Kidney capillary endothelial cell (primary cell): ENCODE measurements around the gene CAMK2D.

Experiments used
- DNase-seq: peaks from one replicate; pipeline ENCODE4 v3.0.0-alpha.2; 2018; ENCODE audit warnings: low spot score

The CAMK2D gene

GRCh38 chr4:113438596-113438995, 322.9 kb downstream of the CAMK2D start:
- DNase-seq = no peak

- DNase-seq = no peak
Measured at GRCh38 chr4:113437129-113437528, 324.4 kb downstream of the CAMK2D start.

- DNase-seq = peak; percentile 28
Measured at GRCh38 chr4:113436360-113436759, 325.2 kb downstream of the CAMK2D start.

GRCh38 chr4:113435893-113436292, 325.6 kb downstream of the CAMK2D start:
- peak; percentile 50 for DNase-seq

GRCh38 chr4:113434247-113434587, 327.3 kb downstream of the CAMK2D start:
- no peak for DNase-seq

GRCh38 chr4:113433536-113434246, 327.8 kb downstream of the CAMK2D start:
- DNase-seq = no peak

GRCh38 chr4:113433116-113433515, 328.4 kb downstream of the CAMK2D start:
- DNase-seq = no peak

GRCh38 chr4:113423631-113424030, 337.9 kb downstream of the CAMK2D start:
- DNase-seq = no peak

GRCh38 chr4:113420938-113421337, 340.6 kb downstream of the CAMK2D start:
- DNase-seq = no peak

GRCh38 chr4:113419631-113420030, 341.9 kb downstream of the CAMK2D start:
- no peak for DNase-seq

GRCh38 chr4:113411496-113411938, 350.0 kb downstream of the CAMK2D start:
- no peak for DNase-seq

- DNase-seq = no peak
Measured at GRCh38 chr4:113410686-113411085, 350.9 kb downstream of the CAMK2D start.

GRCh38 chr4:113409181-113409580, 352.4 kb downstream of the CAMK2D start:
- DNase-seq = no peak

- DNase-seq = no peak
Measured at GRCh38 chr4:113407409-113407808, 354.1 kb downstream of the CAMK2D start.

- DNase-seq = no peak
Measured at GRCh38 chr4:113406723-113407016, 354.9 kb downstream of the CAMK2D start.

- no peak for DNase-seq
Measured at GRCh38 chr4:113405874-113406722, 355.4 kb downstream of the CAMK2D start.

GRCh38 chr4:113404841-113405240, 356.7 kb downstream of the CAMK2D start:
- DNase-seq = no peak

GRCh38 chr4:113404167-113404571, 357.4 kb downstream of the CAMK2D start:
- no peak for DNase-seq
